K562 (cell line): ENCODE data around the gene ATP8B2. TPM values are rescaled to one million over a fixed set of nuclear protein-coding genes. Genes with fewer than 3 reads are reported as not detected.

Experiments
- CBX5 ChIP-seq: IDR thresholded peaks from 2 replicates; pipeline ENCODE4 v1.6.1; 2014; ENCODE audit warnings: low read depth, borderline replicate concordance
- CREM ChIP-seq: IDR thresholded peaks from 2 replicates; pipeline ENCODE4 v1.6.1; 2014; ENCODE audit warnings: antibody characterized with exemption, low read depth
- ETV1 ChIP-seq: fragments of 450-650 bp; conservative IDR thresholded peaks from 2 replicates; pipeline ENCODE4 v1.6.1; 2016; ENCODE audit warnings: missing genetic modification characterization, control low read depth, low read depth, missing compliant biosample characterization
- GABPB1 ChIP-seq: sonication (generic); formaldehyde crosslinking; IDR thresholded peaks from 2 replicates; pipeline ENCODE4 v1.8.0; 2022; ENCODE audit warnings: mild to moderate bottlenecking, missing genetic modification reagents
- HBP1 ChIP-seq: fragments of 450-650 bp; formaldehyde crosslinking; IDR thresholded peaks from 2 replicates; pipeline ENCODE4 v1.4.0; 2022; ENCODE audit warnings: missing genetic modification characterization
- HDAC3 ChIP-seq: fragments of 450-650 bp; IDR thresholded peaks from 2 replicates; pipeline ENCODE4 v1.6.1; 2018; ENCODE audit warnings: borderline replicate concordance, mild to moderate bottlenecking, moderate library complexity; ENCODE audit not compliant: partially characterized antibody
- HDGF ChIP-seq: fragments of 450-650 bp; IDR thresholded peaks from 2 replicates; pipeline ENCODE4 v1.6.1; 2016
- KLF6 ChIP-seq: fragments of 250-450 bp; sonication (Bioruptor Pico); IDR thresholded peaks from 2 replicates; pipeline ENCODE4 v1.4.0; 2020; ENCODE audit warnings: mild to moderate bottlenecking, moderate library complexity, borderline replicate concordance
- MEF2D ChIP-seq: conservative IDR thresholded peaks from 2 replicates; pipeline ENCODE4 v1.6.1; 2016; ENCODE audit warnings: low read depth, missing genetic modification characterization, missing compliant biosample characterization
- MLLT1 ChIP-seq, 2 experiments: fragments of 450-650 bp; IDR thresholded peaks; 2 replicates each; pipeline ENCODE4 v1.6.1; 2016
- MTA3 ChIP-seq: fragments of 450-650 bp; formaldehyde crosslinking; IDR thresholded peaks from 2 replicates; pipeline ENCODE4 v1.6.1; 2017; ENCODE audit warnings: mild to moderate bottlenecking, borderline replicate concordance
- NELFE ChIP-seq: IDR thresholded peaks from 2 replicates; pipeline ENCODE4 v1.6.1; 2011; ENCODE audit warnings: mild to moderate bottlenecking; ENCODE audit not compliant: insufficient read depth, insufficient read length
- PHF20 ChIP-seq: fragments of 450-650 bp; IDR thresholded peaks from 2 replicates; pipeline ENCODE4 v1.6.1; 2018; ENCODE audit not compliant: partially characterized antibody
- POLR2AphosphoS5 ChIP-seq: IDR thresholded peaks from 2 replicates; pipeline ENCODE4 v1.6.1; 2011; ENCODE audit warnings: mild to moderate bottlenecking, low read depth, low read length, moderate library complexity; ENCODE audit not compliant: control insufficient read depth, insufficient read depth
- PRDM10 ChIP-seq: fragments of 450-650 bp; IDR thresholded peaks from 2 replicates; pipeline ENCODE4 v1.6.1; 2018; ENCODE audit not compliant: partially characterized antibody
- PYGO2 ChIP-seq: fragments of 450-650 bp; IDR thresholded peaks from 2 replicates; pipeline ENCODE4 v1.6.1; 2016; ENCODE audit warnings: mild to moderate bottlenecking, missing genetic modification characterization, moderate library complexity, missing compliant biosample characterization
- THAP7 ChIP-seq: fragments of 250-450 bp; sonication (Bioruptor Pico); IDR thresholded peaks from 2 replicates; pipeline ENCODE4 v1.5.0; 2021
- ZNF12 ChIP-seq: sonication (generic); formaldehyde crosslinking; IDR thresholded peaks from 2 replicates; pipeline ENCODE4 v1.4.0; 2020; ENCODE audit warnings: mild to moderate bottlenecking, missing genetic modification reagents
- ZNF444 ChIP-seq: fragments of 250-450 bp; sonication (Bioruptor Pico); IDR thresholded peaks from 2 replicates; pipeline ENCODE4 v1.4.0; 2020; ENCODE audit warnings: mild to moderate bottlenecking, moderate library complexity
- ZNF699 ChIP-seq: fragments of 250-450 bp; sonication (Bioruptor Pico); IDR thresholded peaks from 2 replicates; pipeline ENCODE4 v1.8.0; 2021; ENCODE audit warnings: mild to moderate bottlenecking, moderate library complexity; ENCODE audit not compliant: insufficient replicate concordance
- polyA plus RNA-seq, 8 experiments: library from polyadenylated mRNA; depleted of rRNA in 4 of 8; stranded (reverse) in 5 of 8; unstranded in 3 of 8; fragments of >200 nt; fragmentation: Nextera tagmentation in 2 of 8; fragmentation: Illumina TruSeq in 1 of 8; extraction: Ambion mirVana in 2 of 8; extraction: Trizol in 1 of 8; gene quantifications; 2 replicates each; pipeline versions ENCODE4 v1.2.1 to v1.2.3, GENCODE V29; 2011 to 2014; ENCODE audit warnings: inconsistent platforms in 1 of 8, missing spikeins in 1 of 8
- total RNA-seq, 7 experiments: library from RNA; depleted of rRNA in 6 of 7; stranded (reverse); fragments of >200 nt in 6 of 7; fragmentation: Illumina TruSeq in 2 of 7; extraction: Trizol in 2 of 7; gene quantifications; 2 replicates each; pipeline versions ENCODE4 v1.2.1 to v1.2.3, GENCODE V29; 2011 to 2021; ENCODE audit warnings: low replicate concordance in 1 of 7

The ATP8B2 gene
- total and polyA plus RNA-seq, 9 of the 15 experiments (the other 6 are each of a cell fraction or from before 2014, with no cell fraction given), result 0.27 to 33.2 (median 18.4) TPM

- peak; percentile 79 for TF ChIP-seq HDAC3
- TF ChIP-seq NELFE, result no peak
- TF ChIP-seq PRDM10, result peak; percentile 25
- no peak for TF ChIP-seq THAP7
- peak; percentile 92 for TF ChIP-seq CREM
- TF ChIP-seq ZNF444 (CRISPR knock-in tag), result no peak
- peak; percentile 66; the same call in 1 of the 2 replicates for TF ChIP-seq ZNF12 (CRISPR knock-in tag)
- TF ChIP-seq GABPB1, result no peak
- TF ChIP-seq ETV1 (tag), result peak; percentile 66
- peak; percentile 86 for TF ChIP-seq MTA3
- TF ChIP-seq KLF6 (CRISPR knock-in tag), result peak; percentile 25; the same call in 1 of the 2 replicates
- TF ChIP-seq CBX5, result 0 out of 2 replicates have a peak, but pooled peaks have one; percentile 58
- no peak for TF ChIP-seq PYGO2
- no peak for TF ChIP-seq ZNF699 (CRISPR knock-in tag)
- 0 out of 4 replicates have a peak, but pooled peaks of 1 of the 2 experiments have one; percentile 13 for TF ChIP-seq MLLT1 (IDR thresholded peaks at IDR 0.05)
- no peak for TF ChIP-seq HDGF
- 0 out of 2 replicates have a peak, but pooled peaks have one; percentile 20 for TF ChIP-seq HBP1 (CRISPR knock-in tag)
- 0 out of 2 replicates have a peak, but pooled peaks have one; percentile 47 for TF ChIP-seq MEF2D (tag)
- peak; percentile 79 for TF ChIP-seq POLR2AphosphoS5
- peak; percentile 9 for TF ChIP-seq PHF20
These were observed 4.3 kb upstream of the ATP8B2 start, which contains the start of gene AQP10 (continued) for GRCh38 chr1:154320882-154321608.
